H1 (cell line): Measurements from ENCODE around the gene LAIR1. TPM values are rescaled to one million over a fixed set of nuclear protein-coding genes. Genes with fewer than 3 reads are reported as not detected.

Source experiments
- POLR2AphosphoS5 ChIP-seq: IDR thresholded peaks from 2 replicates; pipeline ENCODE4 v1.6.1; 2011; ENCODE audit warnings: low read depth, low read length
- polyA plus RNA-seq, 7 experiments: library from polyadenylated mRNA; depleted of rRNA in 3 of 7; stranded (reverse) in 5 of 7; unstranded in 2 of 7; fragments of >200 nt in 5 of 7; fragments of 200-250 nt in 2 of 7; gene quantifications; 1 replicate in 5 of 7; 2 replicates in 1 of 7; 4 replicates in 1 of 7; pipeline versions ENCODE4 v1.2.1 to v1.2.3, GENCODE V29; 2011 to 2013; ENCODE audit warnings: missing spikeins in 2 of 7, mixed read lengths in 2 of 7
- total RNA-seq: library from RNA; stranded (reverse); fragmentation: NEBNext Ultra II Directional; extraction: Animal tissue kit (Norgen Biotek cat#: 25700); gene quantifications from 2 replicates; pipeline ENCODE4 v1.2.1, GENCODE V29; 2021

Gene LAIR1
- total and polyA plus RNA-seq, 2 of the 8 experiments (the other 6 are each of a cell fraction or from before 2014, with no cell fraction given) = 0.18 TPM; not detected in 1

- no peak for TF ChIP-seq POLR2AphosphoS5
Observed at GRCh38 chr19:54369082-54369687, 4.5 kb upstream of the LAIR1 start (continued).
